H1 (cell line): ENCODE results near the gene LINC01488. TPM values are rescaled to one million over a fixed set of nuclear protein-coding genes. Genes with fewer than 3 reads are reported as not detected.

ENCODE experiments used
- CEBPB ChIP-seq: IDR thresholded peaks from 2 replicates; pipeline ENCODE4 v1.6.1; 2012; ENCODE audit warnings: low read depth, low read length
- CHD7 ChIP-seq: fragments of 300-600 bp; sonication (generic); IDR thresholded peaks from 2 replicates; pipeline ENCODE4 v1.7.1; 2012; ENCODE audit warnings: low read length, moderate library complexity, mild to moderate bottlenecking, inconsistent platforms; ENCODE audit not compliant: insufficient replicate concordance
- JUN ChIP-seq: IDR thresholded peaks from 2 replicates; pipeline ENCODE4 v1.6.1; 2011; ENCODE audit warnings: low read depth, mild to moderate bottlenecking, improper control_type of control experiment, low read length
- JUND ChIP-seq: IDR thresholded peaks from 2 replicates; pipeline ENCODE4 v1.6.1; 2011; ENCODE audit warnings: mild to moderate bottlenecking, improper control_type of control experiment, low read length
- MAX ChIP-seq: IDR thresholded peaks from 2 replicates; pipeline ENCODE4 v1.6.1; 2012; ENCODE audit warnings: inconsistent platforms
- NRF1 ChIP-seq: IDR thresholded peaks from 2 replicates; pipeline ENCODE4 v1.6.1; 2011; ENCODE audit warnings: mild to moderate bottlenecking, low read depth, low read length, improper control_type of control experiment
- RAD21 ChIP-seq, 2 experiments: IDR thresholded peaks in 1 of 2; conservative IDR thresholded peaks in 1 of 2; 2 replicates each; pipeline ENCODE4 v1.6.1; 2011; ENCODE audit warnings: low read depth in 2 of 2, low read length in 2 of 2, improper control_type of control experiment in 1 of 2, inconsistent platforms in 1 of 2, mild to moderate bottlenecking in 1 of 2, moderate library complexity in 1 of 2
- SIRT6 ChIP-seq: IDR thresholded peaks from one replicate; pipeline ENCODE4 v1.7.1; 2012; ENCODE audit warnings: low read length, inconsistent platforms
- TCF12 ChIP-seq: IDR thresholded peaks from 2 replicates; pipeline ENCODE4 v1.6.1; 2011; ENCODE audit warnings: low read depth, mild to moderate bottlenecking, low read length
- USF2 ChIP-seq: IDR thresholded peaks from 2 replicates; pipeline ENCODE4 v1.6.1; 2011; ENCODE audit warnings: low read length, improper control_type of control experiment
- polyA plus RNA-seq, 7 experiments: library from polyadenylated mRNA; depleted of rRNA in 3 of 7; stranded (reverse) in 5 of 7; unstranded in 2 of 7; fragments of >200 nt in 5 of 7; fragments of 200-250 nt in 2 of 7; gene quantifications; 1 replicate in 5 of 7; 2 replicates in 1 of 7; 4 replicates in 1 of 7; pipeline versions ENCODE4 v1.2.1 to v1.2.3, GENCODE V29; 2011 to 2013; ENCODE audit warnings: missing spikeins in 2 of 7, mixed read lengths in 2 of 7
- total RNA-seq: library from RNA; stranded (reverse); fragmentation: NEBNext Ultra II Directional; extraction: Animal tissue kit (Norgen Biotek cat#: 25700); gene quantifications from 2 replicates; pipeline ENCODE4 v1.2.1, GENCODE V29; 2021

Gene LINC01488
- total and polyA plus RNA-seq, 2 of the 8 experiments (the other 6 are each of a cell fraction or from before 2014, with no cell fraction given) = not detected

DNA sequence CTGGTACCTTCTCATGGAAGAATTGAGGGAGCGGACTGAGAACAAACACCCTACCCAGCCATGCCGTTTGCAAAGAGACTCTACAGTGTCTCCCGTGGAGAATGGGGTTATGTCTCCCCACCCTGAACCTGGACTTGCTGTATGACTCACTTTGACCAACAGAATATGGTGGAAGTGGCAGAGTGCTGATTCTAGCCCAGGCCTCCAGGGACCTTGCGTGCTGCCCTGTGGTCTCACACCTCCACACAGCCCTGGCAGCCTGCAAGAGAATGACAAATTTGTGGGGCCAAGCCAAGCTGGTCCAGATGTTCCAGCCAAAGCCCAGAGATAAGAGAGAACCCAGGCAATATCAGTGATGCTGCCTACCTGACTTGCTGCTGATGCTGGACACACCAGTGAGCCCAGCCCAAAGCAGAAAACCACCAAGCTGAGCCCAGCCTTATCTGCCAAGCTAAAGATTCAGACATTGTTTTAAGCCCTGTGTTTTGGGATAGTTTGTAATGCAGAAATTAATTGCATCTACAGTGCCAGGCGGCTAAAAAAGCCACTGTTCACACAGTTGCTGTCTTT, 8.1 kb upstream of the LINC01488 start (continued):
- TF ChIP-seq CHD7 (no peak), JUND (no peak), TCF12 (no peak), JUN (no peak), SIRT6 (no peak), NRF1 (no peak), RAD21 (IDR thresholded peaks at IDR 0.05 in 1 of 2, conservative IDR thresholded peaks at IDR 0.05 in 1 of 2; ENCODE audit: low read depth in 2 of 2, low read length in 2 of 2) (no peak), USF2 (no peak), CEBPB (no peak), MAX (no peak)
